Ovary (tissue), 9 donors: ENCODE results near the gene INS. TPM values are rescaled to one million over a fixed set of nuclear protein-coding genes. Genes with fewer than 3 reads are reported as not detected.

ENCODE experiments used
- DNase-seq, 5 donors: peaks; one replicate each; pipeline ENCODE4 v3.0.0-alpha.2; 2019 to 2020
- H3K27ac ChIP-seq, 2 donors: fragments of 200-600 bp; one replicate each; pipeline versions ENCODE4 v1.5.1 to v1.8.0; 2019 to 2022
- H3K27me3 ChIP-seq: fragments of 200-600 bp; one replicate; pipeline ENCODE4 v1.8.0; 2022
- H3K36me3 ChIP-seq: fragments of 200-600 bp; sonication (generic); one replicate; pipeline ENCODE4 v1.5.1; 2019
- H3K4me1 ChIP-seq: one replicate; pipeline ENCODE4 v1.8.1; 2013; ENCODE audit warnings: mild to moderate bottlenecking, moderate library complexity; ENCODE audit not compliant: insufficient read depth
- H3K4me3 ChIP-seq: fragments of 200-600 bp; sonication (generic); one replicate; pipeline ENCODE4 v1.5.1; 2017
- H3K9me3 ChIP-seq, 2 donors: fragments of 200-600 bp in 1 of 2; sonication (generic) in 1 of 2; one replicate each; pipeline versions ENCODE4 v1.5.1 to v1.8.1; 2013 to 2019; ENCODE audit warnings: mild to moderate bottlenecking in 1 of 2, moderate library complexity in 1 of 2
- EP300 ChIP-seq: sonication (generic); formaldehyde crosslinking; IDR thresholded peaks from one replicate; pipeline ENCODE4 v1.6.1; 2017; ENCODE audit warnings: antibody characterized with exemption
- POLR2A ChIP-seq: fragments of 450-650 bp; IDR thresholded peaks from one replicate; pipeline ENCODE4 v1.6.1; 2017; ENCODE audit warnings: antibody characterized with exemption, mild to moderate bottlenecking, moderate library complexity
- WGBS, 3 donors: extraction: QIAGEN DNeasy Blood & Tissue Kit in 1 of 3; methylation state at CpG; one replicate each; pipeline versions ENCODE4 v1.1.5 to v1.1.7; 2013 to 2017; 5-methylcytosine and 5-hydroxymethylcytosine counted together
- intact Hi-C, 4 donors: fragments of 100-400 bp; cut with DNase I; formaldehyde crosslinking; loops; one replicate each; pipeline versions ENCODE4 v1.11.0 to v1.15.1; 2022 to 2023
- polyA plus RNA-seq, 2 donors: library from polyadenylated mRNA; stranded (reverse); fragments of 200-250 nt in 1 of 2; fragments of 350-450 nt in 1 of 2; fragmentation: Illumina TruSeq in 1 of 2; extraction: RNeasy Lipid Tissue Mini Kit (QIAGEN cat#74804) in 1 of 2; gene quantifications; one replicate each; pipeline ENCODE4 v1.2.3, GENCODE V29; 2013 to 2014
- total RNA-seq, 7 donors: library from RNA; depleted of rRNA in 2 of 7; stranded (reverse); fragments of >200 nt in 2 of 7; fragmentation: NEBNext Ultra II Directional in 3 of 7; extraction: Animal tissue kit (Norgen Biotek cat#: 25700) in 3 of 7; gene quantifications; one replicate each; pipeline versions ENCODE4 v1.1.0 to v1.2.4, GENCODE V29; 2016 to 2023
- TF ChIP-seq, protein P1 (sequence below), 3 donors: fragments of 450-650 bp in 2 of 3; fragments of 200-600 bp in 1 of 3; IDR thresholded peaks; one replicate each; pipeline versions ENCODE4 v1.5.1 to v1.8.0; 2016 to 2022; ENCODE audit warnings: antibody characterized with exemption in 3 of 3, mild to moderate bottlenecking in 1 of 3
- donor health status: DM: no; HTN: no; CAD: no; lungs with moderate emphysema.
- donor health status: DM: no; HTN: no; CAD: no.
- donor health status: Bipolar disorder and iron deficiency.
- donor health status: DM: yes; HTN: yes; CAD: no.
- donor health status: DM: no; HTN: no; CAD: no.
- donor health status: DM: yes; HTN: yes; CAD: no.

Gene INS
- total and polyA plus RNA-seq, 9 donors, result 0.89 to 1.4 TPM; not detected in 7

DNA sequence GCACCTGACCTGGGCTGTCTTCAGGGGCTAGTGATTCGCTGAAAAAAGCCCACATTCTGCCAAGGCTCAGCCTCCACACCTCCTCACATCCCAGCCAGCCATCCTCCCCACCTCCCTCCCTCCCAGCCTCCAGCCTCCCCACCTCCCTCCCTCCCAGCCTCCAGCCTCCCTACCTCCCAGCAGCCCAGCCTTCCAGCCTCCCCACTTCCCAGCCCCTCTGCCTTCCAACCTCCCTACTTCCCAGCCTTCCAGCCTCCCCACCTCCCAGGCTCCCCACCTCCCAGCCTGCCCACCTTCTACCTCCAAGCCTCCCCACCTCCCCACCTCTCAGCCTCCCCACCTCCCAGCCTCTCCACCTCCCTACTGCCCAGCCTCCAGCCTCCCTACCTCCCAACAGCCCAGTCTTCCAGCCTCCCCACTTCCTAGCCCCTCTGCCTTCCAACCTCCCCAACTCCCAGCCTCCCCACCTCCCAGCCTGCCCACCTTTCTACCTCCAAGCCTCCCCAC lies 44.3 kb upstream of the INS start:
- H3K4me1 ChIP-seq, result no peaks in the 10 kb centered on the region
- no peaks in the 10 kb centered on the region for H3K9me3 ChIP-seq
- no peak overlapping the region for H3K4me3 ChIP-seq
- peak in 2 of 5 donors; percentile 3 to 9 for DNase-seq
- H3K36me3 ChIP-seq, result no peaks in the 10 kb centered on the region
- H3K27me3 ChIP-seq, result no peaks in the 10 kb centered on the region
- TF ChIP-seq EP300 (no peak), POLR2A (no peak)
- TF ChIP-seq, protein P1, sequence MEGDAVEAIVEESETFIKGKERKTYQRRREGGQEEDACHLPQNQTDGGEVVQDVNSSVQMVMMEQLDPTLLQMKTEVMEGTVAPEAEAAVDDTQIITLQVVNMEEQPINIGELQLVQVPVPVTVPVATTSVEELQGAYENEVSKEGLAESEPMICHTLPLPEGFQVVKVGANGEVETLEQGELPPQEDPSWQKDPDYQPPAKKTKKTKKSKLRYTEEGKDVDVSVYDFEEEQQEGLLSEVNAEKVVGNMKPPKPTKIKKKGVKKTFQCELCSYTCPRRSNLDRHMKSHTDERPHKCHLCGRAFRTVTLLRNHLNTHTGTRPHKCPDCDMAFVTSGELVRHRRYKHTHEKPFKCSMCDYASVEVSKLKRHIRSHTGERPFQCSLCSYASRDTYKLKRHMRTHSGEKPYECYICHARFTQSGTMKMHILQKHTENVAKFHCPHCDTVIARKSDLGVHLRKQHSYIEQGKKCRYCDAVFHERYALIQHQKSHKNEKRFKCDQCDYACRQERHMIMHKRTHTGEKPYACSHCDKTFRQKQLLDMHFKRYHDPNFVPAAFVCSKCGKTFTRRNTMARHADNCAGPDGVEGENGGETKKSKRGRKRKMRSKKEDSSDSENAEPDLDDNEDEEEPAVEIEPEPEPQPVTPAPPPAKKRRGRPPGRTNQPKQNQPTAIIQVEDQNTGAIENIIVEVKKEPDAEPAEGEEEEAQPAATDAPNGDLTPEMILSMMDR (IDR thresholded peaks at IDR 0.05), result no peak
- intact Hi-C loops, result loop anchor here in 1 of 4 donors (10.0 kb wide), 1 partner anchor 710 kb away; no protein-coding TSS in a partner anchor
- WGBS, 3 donors, result 58 to 70% (median 68%) methylated on average over 1 of the region's 1 CpG
- no peak overlapping the region for H3K27ac ChIP-seq

DNA sequence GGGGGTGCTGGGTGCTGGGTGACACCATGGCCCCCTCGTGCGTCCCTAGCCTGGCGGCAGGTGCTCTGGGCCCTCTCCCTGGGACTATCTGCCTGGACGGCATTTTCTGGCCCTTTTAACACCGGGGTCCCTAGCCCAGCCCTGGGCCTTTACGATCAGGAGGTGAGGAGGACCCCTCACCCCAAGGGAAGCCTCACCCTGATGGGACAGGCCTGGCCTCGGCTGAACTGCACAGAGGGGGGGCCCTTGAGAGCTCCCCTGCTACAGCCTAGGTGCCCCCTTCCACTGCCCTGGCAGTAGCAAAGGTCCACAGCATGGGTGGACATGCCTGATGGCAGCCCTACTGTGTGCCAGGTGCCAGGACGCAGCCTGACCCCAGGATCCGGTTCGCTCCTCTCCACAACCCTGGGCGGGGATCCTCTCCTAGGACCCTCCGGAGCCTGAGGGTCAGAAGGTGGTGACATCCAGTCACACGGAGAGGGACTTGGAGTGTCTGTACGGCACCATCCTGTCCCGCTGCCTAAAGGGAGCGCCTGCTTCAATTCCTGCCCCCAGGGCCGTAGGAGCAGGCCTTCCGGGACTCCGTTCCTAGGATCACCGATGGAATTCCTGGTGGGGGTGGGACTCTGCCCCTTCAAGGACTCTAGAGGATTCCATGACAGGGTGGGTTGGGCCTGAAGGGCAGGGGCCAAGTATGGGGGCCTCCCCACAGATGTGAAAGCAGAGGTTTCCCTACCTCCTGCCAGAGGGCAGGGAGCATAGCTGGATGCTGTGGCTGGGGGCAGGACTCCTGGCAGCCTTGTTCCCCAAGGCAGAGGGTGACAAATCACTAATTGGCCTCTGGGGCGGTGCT lies 43.6 kb upstream of the INS start:
- intact Hi-C loops, result loop anchor here in 1 of 4 donors (10.0 kb wide), 1 partner anchor 710 kb away; no protein-coding TSS in a partner anchor
- Histone ChIP-seq H3K4me1 (no peaks in the 10 kb centered on the region), H3K4me3 (no peak overlapping the region), H3K27me3 (no peaks in the 10 kb centered on the region), H3K27ac (no peak overlapping the region), H3K36me3 (no peaks in the 10 kb centered on the region), H3K9me3 (no peaks in the 10 kb centered on the region)
- TF ChIP-seq, protein P1 (IDR thresholded peaks at IDR 0.05), result no peak
- TF ChIP-seq EP300, result no peak
- TF ChIP-seq POLR2A, result no peak
- 78 to 87% (median 81%) methylated on average over 20 to 21 of the region's 21 CpGs for WGBS, 3 donors
- peak in 2 of 5 donors; percentile 9 to 20 for DNase-seq

DNA sequence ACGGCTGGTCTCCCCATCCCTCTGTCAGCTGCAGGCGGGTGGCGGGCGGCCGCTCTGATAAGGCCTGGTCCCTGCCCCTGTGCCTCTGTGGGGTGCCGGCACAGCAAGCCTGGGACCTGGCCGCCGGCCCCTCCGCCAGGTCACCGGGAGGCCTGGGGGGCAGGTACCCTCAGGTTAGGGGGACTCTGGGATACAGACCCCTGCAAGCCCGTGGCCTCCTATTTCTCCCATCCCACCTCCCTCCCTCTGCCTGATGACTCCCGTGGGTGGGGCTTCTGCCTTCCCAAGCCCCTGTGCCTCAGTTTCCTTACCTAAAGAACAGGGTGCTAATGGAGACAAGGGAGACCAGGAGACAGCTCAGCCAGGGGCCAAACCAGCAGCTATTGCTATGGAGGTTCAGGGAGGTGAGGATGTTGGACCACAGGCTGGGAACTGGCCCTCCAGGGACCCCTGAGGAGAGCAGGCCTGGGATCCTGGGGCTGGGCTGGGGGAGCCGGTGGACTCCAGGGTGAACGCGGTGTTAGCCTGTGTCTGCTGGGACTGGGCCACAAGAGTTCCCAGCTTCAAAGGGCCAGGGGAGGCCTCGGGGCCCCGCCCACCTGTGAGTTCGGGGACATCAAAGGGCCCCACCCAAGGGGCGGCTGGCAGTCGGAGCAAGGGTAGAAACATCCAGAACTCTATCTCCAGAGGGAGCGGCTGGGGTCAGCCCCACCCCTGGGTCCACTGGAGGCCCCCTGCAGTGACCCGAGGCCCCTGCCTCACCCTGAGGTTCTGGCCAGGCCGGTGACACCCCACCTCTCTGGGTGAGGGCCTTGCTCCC lies 42.6 kb upstream of the INS start:
- intact Hi-C loops, result loop anchor here in 1 of 4 donors (10.0 kb wide), 1 partner anchor 711 kb away; no protein-coding TSS in a partner anchor
- H3K27me3 ChIP-seq, result no peaks in the 10 kb centered on the region
- no peak for TF ChIP-seq POLR2A
- no peak for TF ChIP-seq EP300
- TF ChIP-seq, protein P1 (IDR thresholded peaks at IDR 0.05), result no peak
- H3K27ac ChIP-seq, result no peak overlapping the region
- WGBS, 3 donors, result 80 to 83% (median 82%) methylated on average over 20 to 23 of the region's 23 CpGs
- H3K4me1 ChIP-seq, result no peaks in the 10 kb centered on the region
- peak in 1 of 5 donors; percentile 26 for DNase-seq
- no peaks in the 10 kb centered on the region for H3K36me3 ChIP-seq
- no peaks in the 10 kb centered on the region for H3K9me3 ChIP-seq
- H3K4me3 ChIP-seq, result no peak overlapping the region

DNA sequence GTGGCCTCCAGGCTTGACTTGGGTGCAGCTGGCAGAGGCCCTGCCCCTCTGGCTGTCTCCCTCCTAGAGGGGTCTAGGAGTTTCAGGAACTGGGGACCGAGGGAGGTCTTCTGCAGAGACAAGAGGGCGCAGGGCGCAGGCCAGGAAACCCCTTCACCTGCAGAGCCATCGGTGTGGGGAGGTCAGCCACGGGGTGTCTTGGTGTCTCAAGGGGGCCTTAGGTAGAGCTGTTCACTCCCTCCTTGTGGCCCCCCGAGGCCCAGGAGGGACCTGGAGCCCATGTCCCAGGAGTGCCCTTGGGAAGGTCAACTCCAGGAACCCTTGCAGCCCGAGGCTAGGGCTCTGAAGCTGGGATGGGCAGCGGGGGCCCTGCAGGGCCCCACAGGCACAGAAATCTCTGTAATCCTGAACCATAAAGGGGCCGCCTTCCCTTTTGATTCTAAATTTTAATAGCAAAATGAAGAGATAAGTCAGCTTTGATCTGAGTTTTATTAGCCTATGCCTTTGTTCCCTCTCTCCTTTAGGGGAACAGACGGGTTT lies 42.0 kb upstream of the INS start:
- intact Hi-C loops, result loop anchor here in 1 of 4 donors (10.0 kb wide), 1 partner anchor 712 kb away; no protein-coding TSS in a partner anchor
- no peaks in the 10 kb centered on the region for H3K4me1 ChIP-seq
- no peaks in the 10 kb centered on the region for H3K9me3 ChIP-seq
- no peaks in the 10 kb centered on the region for H3K27me3 ChIP-seq
- no peak overlapping the region for H3K4me3 ChIP-seq
- WGBS, 3 donors, result 76 to 83% (median 77%) methylated on average over 10 of the region's 10 CpGs
- no peak overlapping the region for H3K27ac ChIP-seq
- TF ChIP-seq, protein P1 (IDR thresholded peaks at IDR 0.05), result no peak
- TF ChIP-seq EP300 (no peak), POLR2A (no peak)
- H3K36me3 ChIP-seq, result no peaks in the 10 kb centered on the region
- DNase-seq, result peak in 1 of 5 donors; percentile 27
